Stimulated activated CD4-positive, alpha-beta T cell treated with anti-CD3 and anti-CD28 coated beads, Interleukin-4, amount 100 ng/mL, for 24 hours (primary cell): ENCODE results near the gene TMEM135.

Source experiments
- DNase-seq: peaks from one replicate; pipeline ENCODE4 v3.0.0-alpha.2; 2020

The TMEM135 gene

DNA sequence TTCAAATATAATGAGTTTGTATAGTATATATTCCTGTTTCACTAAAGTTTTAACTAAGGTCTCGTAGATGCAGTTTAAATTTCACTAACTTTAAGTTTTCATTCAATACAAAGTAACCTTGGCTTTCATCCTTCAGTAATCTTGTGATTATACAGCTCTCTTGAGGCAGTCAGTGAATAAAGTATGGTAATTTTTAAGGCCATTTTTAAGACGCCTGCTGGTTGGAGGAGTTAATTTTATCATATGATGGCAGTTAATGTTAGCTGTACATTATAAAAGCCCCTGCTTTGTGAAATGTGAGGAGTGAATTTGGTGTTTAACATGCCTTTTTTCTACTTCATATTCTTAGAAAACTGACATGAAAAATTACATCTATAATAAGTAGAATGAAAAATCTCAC is 163.6 kb downstream of the TMEM135 start:
- DNase-seq: no peak

DNA sequence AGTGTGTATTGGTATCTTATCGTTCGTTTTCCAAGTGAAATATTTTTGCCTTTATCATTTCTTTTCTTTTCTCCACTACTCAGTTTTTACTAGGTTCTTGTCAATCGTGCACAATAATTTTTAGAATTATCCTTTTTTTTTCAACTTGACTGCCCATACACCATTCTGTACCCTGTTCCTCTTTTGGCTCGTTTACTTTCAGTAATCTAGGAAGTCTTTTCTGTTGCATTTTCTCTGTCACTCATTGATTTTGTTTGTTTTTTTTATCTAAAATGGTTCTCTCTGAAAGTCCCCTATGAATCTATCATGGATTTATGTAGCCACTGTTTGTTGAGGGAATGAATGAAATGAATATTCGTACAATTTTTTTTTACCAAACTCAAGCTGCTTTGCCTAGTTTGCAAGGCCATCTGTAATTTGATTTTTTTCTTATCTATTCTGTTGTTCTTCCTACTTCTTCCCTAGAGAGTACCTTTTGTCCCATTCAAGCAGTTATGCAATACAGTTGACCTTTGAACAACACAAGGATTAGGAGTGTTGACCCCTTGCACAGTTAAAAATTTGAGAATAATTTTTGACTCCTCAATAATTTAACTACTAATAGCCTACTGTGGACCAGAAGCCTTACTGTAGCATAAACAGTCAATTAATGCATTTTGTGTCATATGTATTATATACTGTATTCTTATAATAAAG is 166.3 kb downstream of the TMEM135 start:
- DNase-seq: no peak

DNA sequence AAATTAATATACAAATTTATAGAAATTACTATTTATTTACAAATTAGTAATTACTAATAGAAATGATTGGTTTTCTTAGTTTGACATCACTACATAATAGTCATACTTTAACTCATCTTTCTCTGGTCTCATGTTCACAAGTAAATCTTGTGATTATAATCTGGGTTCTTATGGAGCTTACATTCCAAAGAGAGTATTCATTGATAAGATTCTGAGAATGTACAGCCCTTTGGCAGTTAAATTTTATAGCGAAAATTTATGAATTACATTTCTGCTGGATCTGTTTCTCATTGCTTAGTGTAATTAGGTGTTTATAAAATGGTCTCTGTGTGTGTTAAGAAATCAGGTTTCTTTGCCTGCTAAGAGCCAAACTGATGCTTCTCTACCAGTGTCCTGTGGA is 175.2 kb downstream of the TMEM135 start:
- no peak for DNase-seq

DNA sequence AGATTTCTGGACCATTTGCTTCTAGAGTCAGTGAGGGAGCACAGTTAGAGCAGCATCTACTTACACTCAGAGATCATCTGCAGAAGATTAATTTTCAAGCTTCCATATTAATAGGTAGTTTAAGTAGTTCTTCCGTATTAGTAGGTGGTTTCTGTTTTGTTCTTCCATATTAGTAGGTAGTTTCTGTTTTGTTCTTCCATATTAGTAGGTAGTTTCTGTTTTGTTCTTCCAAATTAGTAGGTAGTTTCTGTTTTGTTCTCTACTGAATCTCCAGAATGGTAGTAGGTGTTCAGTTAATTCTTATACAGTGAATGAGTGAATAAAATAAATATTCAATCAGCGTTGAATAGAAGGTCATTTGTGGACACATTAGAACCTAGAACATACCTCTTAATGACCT is 175.7 kb downstream of the TMEM135 start:
- no peak for DNase-seq

DNA sequence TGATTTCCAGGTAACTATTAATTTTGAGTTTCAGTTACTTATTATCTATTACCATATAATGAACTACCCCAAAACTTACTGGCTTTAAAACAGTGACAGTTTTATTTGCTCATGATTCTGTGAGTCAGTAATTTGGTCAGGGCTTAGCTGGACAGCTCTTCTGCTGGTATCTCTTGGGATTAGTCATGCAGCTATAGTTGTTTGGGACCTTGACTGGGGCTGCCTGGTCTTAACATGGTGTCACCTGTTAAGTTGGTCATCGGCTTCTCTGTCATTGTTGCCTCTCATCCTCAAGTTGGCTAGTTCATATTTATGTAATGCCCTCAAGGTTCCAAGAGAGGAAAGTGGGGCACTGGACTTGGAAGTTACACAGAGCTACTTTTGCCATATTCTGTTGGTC is 177.5 kb downstream of the TMEM135 start:
- no peak for DNase-seq

DNA sequence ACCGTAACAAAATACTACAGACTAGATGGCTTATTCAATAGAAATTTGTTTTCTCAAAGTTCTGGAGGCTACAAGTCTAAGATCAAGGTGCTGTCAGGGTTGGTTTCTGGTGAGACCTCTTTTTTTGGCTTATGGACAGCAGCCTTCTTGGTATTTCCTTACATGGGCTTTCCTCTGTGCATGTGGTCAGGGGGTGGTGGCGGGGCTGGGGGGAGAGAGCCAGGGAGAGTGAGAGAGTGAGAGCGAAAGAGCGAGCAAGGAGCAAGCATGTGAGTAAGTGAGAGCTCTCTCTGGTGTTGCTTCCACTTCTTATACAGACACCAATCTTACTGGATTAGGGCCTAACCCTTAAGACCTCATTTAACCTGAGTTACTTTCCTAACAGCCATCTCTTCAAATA is 181.5 kb downstream of the TMEM135 start:
- no peak for DNase-seq

DNA sequence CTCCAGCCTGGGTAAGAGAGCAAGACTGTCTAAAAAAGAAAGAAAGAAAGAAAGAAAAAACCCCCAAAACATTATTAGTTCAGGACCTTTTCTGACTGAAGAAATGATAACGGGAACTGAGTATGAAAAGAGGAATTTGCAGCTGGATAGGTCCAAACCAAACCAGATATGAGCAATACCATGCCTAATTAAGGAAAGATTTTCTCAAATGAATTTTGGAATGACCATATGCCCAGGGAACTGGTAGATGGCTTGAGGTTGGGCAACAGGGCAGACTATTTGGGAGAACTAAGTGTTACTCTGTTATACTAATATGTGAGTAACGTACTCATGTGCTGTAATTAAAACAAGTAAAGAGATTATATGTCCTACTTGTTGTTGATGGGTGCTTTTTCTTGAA is 186.1 kb downstream of the TMEM135 start:
- no peak for DNase-seq

DNA sequence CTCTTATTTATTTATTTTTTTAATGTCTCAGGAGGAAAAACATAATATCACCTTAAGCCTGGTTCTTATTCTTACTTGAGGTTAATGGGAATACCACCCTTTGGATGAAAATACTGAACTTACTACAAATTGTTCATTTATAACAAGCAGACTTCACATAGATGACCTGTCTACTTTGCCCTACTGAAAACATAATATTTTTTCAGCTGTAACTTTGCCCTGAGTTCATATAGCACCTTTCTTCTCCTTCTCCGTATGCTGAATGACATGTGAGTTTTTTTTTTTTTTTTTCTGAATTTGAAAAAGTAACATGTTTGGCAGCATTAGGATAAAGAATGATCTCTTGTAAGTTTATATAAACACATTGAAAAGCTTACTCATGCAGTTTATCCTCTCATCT is 186.8 kb downstream of the TMEM135 start:
- DNase-seq: no peak

DNA sequence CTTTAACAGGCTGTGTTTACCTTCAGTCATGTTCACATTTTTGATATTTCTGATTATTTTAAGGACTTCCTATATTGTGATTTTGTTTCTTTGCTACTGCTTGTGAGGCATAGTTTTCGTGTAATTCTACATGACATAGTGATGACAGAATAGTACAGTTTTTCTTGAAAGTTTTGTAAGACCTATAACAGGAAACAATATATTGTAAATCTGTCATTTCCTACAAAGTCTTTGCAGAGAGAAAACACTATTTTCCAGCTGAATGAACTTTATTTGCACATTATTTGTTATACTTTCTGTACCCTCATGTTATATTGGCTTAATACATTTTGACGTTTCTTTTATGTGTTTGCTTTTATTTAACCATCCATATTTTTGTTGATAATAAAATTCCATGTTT is 191.1 kb downstream of the TMEM135 start:
- no peak for DNase-seq

DNA sequence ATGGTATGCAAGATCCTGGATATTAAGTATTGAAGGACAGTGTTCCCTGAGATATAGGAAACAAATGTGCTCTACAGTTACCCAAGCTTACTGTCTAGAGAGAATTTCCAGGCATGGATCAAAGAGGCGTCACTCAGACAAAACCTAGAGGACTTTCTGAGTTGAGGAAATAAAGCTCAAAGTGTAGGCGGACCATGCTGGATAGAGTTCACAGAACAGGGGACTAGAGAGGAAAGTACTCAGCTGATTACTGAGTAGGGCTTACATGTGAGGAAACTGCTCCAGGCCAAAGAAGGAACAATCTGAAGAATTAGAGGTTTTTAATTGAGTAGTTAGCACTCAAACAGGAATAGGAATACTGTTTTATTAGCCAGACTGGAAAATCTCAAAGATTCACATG is 193.3 kb downstream of the TMEM135 start:
- no peak for DNase-seq

DNA sequence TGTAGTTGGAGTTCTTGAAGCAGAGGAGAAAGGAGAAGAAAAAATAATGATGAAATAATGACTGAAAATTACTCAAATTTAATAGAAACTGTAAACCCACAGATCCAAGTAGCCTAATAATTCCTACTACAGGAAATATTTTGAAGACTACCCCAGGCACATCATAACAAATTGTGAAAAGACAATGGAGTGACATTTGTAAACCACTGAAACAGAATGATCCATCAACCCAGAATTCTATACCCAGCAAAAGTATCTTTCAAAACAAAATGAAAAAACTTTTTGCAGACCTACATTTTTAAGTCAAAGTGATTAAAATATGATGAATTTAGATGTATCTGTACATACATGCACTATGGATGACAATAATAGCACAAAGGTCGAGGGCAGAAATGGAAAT is 194.6 kb downstream of the TMEM135 start:
- DNase-seq: no peak

DNA sequence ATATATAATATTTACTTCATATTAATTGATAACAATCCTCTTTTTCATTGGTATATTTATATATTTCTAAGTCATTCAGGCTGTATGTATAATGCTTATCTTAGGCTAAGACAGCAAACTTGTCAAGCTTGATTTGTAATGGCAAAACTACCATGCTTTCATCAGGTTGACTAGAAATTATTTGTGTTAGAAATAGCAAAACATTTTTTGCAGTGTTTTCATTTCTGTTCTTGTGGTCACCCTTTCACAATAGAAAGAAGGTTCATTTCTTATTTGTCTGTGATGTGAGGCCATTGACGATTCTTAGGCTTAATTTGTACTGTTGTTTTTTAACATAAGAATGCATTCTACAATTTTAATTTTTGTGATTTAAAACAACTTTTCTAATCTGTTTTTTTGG is 197.6 kb downstream of the TMEM135 start:
- DNase-seq: no peak

DNA sequence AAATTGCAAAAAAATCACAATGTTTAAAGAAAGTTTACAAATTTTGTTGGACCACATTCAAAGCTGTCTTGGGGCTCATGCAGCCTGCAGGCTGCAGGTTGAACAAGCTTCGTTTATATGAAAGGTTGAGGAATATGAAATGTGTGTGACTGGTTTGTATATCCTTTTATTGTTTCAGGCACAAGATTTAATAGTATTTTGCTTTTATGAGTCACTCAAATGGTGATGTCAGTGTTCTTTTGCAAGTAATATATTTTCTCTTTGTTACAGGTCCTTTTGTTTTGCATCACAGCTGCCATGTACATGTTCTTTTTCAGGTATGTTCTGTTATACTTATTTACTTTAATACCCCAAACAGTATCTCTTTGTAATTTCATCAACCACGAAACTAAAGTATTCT is 198.6 kb downstream of the TMEM135 start:
- no peak for DNase-seq

DNA sequence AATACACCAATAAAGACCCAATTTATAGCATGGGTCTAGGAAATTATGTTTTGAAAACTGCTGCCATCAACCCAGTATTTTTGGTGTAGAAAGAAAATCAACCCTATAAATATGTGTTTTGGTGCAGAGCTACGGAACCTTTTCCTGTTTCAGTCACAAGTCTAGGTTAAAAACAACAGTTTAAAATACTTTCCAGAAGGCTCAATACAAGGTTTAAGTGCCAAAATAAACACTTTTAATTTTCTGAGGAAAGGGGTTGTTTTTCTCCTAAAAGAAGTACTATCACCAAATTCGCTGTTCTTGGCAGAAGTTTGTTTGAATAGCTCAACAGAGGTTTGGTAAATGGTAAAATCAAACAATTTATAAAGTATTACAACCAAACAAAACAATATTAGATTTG is 201.3 kb downstream of the TMEM135 start:
- DNase-seq: no peak

DNA sequence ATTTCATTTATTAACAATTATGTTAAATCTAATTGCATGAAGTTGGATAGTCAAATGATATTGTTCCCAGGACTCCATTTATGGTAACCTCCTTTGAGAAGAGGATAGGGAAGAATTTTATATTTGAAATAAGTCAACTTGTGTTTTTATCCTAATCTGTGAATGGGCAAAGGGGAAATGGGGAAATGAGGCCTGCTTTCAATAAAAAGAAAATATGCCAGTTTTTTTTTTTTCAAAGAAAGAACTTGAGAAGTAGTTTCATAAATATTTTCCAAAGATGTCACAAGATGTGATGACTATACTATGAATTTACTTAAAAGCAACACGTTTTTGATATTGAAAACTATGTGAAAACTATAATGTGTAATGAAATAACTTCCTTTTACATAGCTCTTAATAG is 201.8 kb downstream of the TMEM135 start:
- no peak for DNase-seq

DNA sequence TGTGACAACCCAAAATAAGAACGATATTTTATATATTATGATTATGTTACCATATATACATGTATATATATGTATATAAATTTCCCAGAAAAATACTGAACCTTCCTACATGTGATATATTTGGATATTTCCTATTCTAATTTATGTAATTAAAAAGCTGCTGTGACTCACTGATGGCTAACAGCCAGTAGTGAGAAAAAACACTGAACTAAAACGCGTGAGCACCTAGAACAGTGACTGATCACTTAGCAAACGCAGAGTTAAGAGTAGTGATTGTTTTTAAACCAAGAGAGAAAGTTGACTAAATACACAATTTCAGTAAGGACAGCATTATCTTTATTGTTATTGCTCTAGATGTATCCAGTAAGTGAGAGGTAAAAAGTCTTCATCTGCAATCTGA is 213.8 kb downstream of the TMEM135 start:
- no peak for DNase-seq

DNA sequence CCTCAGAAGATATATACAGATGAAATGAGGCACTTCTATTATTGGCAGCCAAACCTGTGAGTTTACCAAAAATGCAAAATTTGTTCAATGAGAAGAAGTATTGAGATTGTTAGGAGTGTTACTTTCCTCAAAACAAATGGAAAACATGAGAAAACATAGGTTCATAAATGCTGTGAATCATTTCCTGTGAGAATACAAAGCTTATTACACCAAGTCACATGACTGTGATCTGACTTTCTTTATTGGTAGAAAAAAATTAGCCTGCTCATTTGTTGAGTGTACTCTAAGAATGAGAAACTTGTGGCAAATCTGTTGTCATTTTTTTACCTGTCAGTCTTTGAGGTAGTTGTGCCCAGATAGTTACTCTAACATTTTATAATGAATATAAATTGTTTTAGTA is 215.1 kb downstream of the TMEM135 start:
- no peak for DNase-seq

DNA sequence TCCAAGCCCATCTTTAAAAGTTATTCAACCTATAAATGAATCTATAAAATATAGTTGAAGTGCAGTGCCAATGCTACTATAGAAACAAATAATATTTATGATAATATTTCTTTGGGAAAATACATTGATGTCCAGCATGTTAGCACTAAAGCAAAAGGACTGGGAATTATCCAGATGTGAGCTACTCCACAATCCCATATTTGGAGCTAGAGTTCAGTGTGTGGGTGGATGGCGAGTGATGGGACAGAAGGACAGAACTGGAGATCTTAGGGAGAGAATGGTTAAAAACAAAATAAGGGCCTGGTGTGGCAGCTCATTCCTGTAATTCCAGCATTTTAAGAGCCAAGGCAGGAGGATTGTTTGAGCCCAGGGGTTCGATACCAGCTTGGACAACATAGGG is 216.8 kb downstream of the TMEM135 start:
- no peak for DNase-seq

DNA sequence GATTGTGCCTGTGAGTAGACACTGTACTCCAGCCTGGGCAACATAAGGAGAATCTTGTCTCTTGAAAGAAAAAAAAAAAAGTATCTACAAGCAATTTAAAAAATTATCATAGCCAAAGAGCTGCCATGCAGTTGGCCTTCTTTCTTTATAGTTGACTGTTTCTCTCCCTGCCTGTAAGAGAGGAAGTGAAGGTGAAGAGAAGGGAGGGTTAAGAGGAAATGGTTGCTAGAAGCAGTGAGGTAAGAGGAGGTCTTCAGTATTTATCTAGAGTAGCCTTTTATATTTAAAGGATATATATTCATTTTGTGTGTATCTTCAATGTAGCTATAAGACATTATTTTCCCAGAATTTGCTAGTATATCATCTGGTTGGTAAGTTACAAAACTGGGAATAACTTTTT is 217.9 kb downstream of the TMEM135 start:
- no peak for DNase-seq

DNA sequence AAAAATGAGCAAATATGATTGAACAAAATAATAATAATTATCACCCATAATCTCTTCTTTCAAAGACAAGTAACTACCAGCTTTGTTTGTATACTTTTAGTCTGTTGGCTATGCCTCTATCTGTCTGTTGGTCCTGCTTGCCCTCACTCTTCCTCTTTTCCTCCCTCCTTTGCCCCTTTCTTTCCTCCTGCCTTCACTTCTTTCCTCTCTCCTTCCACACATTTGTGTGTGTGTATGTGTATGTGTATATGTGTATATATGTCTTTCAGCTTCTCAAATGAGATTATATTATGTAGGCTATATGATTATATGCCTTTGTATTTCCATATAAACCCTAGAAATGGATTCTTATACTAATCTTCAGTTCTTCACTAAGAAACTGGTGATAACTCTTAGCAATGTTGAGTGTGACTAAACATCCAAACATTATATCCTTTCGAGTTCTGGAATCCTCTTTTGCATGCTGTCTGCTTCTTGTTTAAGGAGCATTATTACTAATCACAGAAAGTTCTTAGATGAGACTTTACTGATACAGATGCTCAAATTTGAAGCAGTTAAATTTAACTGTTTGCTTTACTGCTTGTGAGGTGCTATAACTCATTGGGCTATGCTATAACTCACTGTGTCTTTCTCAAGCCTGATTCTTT is 219.1 kb downstream of the TMEM135 start:
- no peak for DNase-seq

DNA sequence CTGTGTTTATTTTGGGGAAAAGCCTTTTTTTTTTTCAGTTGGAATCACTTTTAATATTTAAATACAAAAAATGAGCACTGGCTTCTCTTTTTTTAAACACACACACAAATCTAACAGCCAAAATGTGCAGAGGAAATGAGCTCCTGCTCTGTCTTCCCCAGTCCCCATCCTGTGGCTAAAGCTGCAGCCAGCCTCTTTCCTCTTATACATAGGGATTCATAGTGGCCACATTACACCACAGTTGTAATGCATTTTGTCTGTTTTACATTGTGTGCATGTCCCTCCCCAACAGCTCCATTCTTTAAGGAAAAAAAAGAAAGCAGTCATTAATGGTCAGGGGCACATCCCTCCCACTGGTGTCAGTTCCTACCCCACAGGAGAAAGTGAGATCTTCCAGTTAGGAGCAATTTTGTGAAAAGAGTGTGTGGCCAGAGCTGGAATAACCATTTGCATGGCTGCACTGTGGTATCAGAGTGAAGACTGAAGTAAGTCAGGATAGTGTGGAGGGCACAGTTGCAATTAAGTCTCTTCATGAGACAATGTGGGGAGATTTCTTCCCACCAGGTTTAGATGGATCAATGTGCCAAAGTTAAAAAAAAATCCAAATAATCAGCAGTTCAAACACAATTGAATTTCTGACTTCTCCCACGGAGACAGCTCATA is 220.6 kb downstream of the TMEM135 start:
- no peak for DNase-seq

DNA sequence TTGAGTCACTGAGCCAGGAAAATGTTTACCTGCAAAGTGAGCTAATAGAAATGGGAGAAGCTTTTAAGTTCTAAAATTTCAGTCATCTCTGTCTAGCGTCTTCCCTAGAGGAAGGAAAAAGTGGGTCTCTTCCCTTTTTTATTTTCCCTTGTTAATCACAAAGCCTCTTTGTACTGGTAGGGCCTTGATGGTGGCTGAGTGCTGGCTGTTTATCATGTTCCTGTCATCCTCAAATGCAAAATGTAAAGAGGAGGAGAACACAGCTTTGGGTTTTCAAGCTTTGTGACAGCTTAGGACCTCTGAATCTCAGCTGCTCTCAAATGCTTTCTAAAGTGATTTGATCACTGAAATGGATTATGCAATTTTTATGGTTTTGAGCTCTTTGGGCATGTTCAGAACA is 222.0 kb downstream of the TMEM135 start:
- DNase-seq: no peak

DNA sequence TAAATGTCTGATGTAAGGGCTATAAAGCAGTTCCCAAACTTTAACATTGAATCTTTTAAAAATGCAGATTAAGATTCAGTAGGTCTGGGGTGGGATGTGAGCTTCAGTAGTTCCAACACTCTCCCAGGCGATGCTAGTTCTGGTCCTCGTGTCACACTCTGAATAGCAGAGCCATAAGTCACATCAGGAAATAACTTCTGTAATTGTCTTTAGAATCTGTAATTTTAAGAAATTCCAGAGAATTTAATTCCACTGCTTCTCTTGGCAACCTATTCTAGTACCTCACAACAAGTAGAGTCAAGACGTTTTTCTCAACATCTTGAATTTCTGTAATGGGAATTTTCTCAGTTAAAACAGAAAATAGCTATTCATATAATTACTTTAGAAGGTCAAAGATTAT is 223.1 kb downstream of the TMEM135 start:
- no peak for DNase-seq

DNA sequence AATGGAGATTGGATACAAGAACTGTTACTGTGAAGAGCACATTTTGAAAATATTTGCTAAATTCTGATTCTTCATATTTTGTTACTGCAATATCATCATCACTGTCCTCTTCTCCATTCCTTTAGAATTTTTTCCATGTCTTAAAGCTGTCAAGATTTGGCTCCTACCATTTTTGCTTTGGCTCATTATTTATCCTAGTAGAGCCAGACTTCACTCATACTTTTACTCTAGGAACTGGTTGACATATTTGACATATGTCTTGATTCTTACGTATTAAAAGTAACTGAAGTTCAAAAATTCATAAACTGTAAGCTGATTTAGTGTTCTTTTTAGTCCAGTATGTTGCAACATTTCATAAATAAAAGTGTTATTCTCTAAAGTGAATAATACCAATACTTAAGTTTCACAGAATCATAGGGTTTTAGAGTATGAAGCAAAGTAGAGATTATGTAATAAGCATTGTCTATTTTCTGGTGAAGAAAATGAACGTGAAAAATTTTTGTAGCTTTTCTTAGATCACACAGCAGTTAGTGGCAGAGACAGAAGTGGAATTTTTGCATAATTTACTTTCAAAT is 225.6 kb downstream of the TMEM135 start:
- DNase-seq: no peak
